Astrocyte (in vitro differentiated cells and primary cell): ENCODE results near the gene GIPR. TPM values are rescaled to one million over a fixed set of nuclear protein-coding genes. Genes with fewer than 3 reads are reported as not detected.

Experiments used
- DNase-seq: peaks from one replicate; pipeline ENCODE4 v3.0.0-alpha.2; 2010; ENCODE audit warnings: low read depth
- FAIRE-seq: peaks from 2 replicates; lab custom pipeline; 2011; peaks lifted over from hg19 to GRCh38; lab: Jason Lieb, UNC
- H2AFZ ChIP-seq: 2 replicates; pipeline ENCODE4 v1.6.0; 2012; ENCODE audit warnings: low read depth, low read length, inconsistent platforms
- H3K27ac ChIP-seq: 2 replicates; pipeline ENCODE4 v1.5.1; 2011; ENCODE audit warnings: low read depth, low read length, inconsistent platforms
- H3K27me3 ChIP-seq: 2 replicates; pipeline ENCODE4 v1.6.0; 2011; ENCODE audit warnings: low read length, inconsistent platforms; ENCODE audit not compliant: insufficient read depth
- H3K36me3 ChIP-seq: 2 replicates; pipeline ENCODE4 v1.5.1; 2011; ENCODE audit warnings: low read length, inconsistent platforms; ENCODE audit not compliant: insufficient read depth
- H3K4me1 ChIP-seq: 2 replicates; pipeline ENCODE4 v1.5.1; 2011; ENCODE audit warnings: low read length, inconsistent platforms; ENCODE audit not compliant: insufficient read depth
- H3K4me2 ChIP-seq: 2 replicates; pipeline ENCODE4 v1.6.0; 2012; ENCODE audit warnings: low read length, inconsistent platforms
- H3K4me3 ChIP-seq: 2 replicates; pipeline ENCODE4 v1.5.1; 2011; ENCODE audit warnings: low read depth, mild to moderate bottlenecking, low read length, inconsistent platforms; ENCODE audit not compliant: insufficient read depth
- H3K79me2 ChIP-seq: 2 replicates; pipeline ENCODE4 v1.6.0; 2012; ENCODE audit warnings: mild to moderate bottlenecking, low read length, inconsistent platforms; ENCODE audit not compliant: insufficient read depth
- H3K9ac ChIP-seq: 2 replicates; pipeline ENCODE4 v1.6.0; 2012; ENCODE audit warnings: mild to moderate bottlenecking, low read length, inconsistent platforms
- H3K9me3 ChIP-seq: 2 replicates; pipeline ENCODE4 v1.5.1; 2012; ENCODE audit warnings: low read depth, mild to moderate bottlenecking, low read length, inconsistent platforms; ENCODE audit not compliant: insufficient read depth
- H4K20me1 ChIP-seq: 2 replicates; pipeline ENCODE4 v1.6.0; 2012; ENCODE audit warnings: low read length, inconsistent platforms; ENCODE audit not compliant: insufficient read depth
- H3K27ac Mint-ChIP-seq: one replicate; pipeline ENCODE4 v1.8.0; 2021; ENCODE audit warnings: mild to moderate bottlenecking, mixed read lengths; ENCODE audit not compliant: unreplicated experiment
- H3K27me3 Mint-ChIP-seq: one replicate; pipeline ENCODE4 v1.8.0; 2021; ENCODE audit warnings: low read depth, mixed read lengths; ENCODE audit not compliant: unreplicated experiment
- H3K36me3 Mint-ChIP-seq: one replicate; pipeline ENCODE4 v1.8.0; 2021; ENCODE audit warnings: low read depth, mixed read lengths; ENCODE audit not compliant: unreplicated experiment
- H3K4me1 Mint-ChIP-seq: one replicate; pipeline ENCODE4 v1.8.0; 2021; ENCODE audit warnings: low read depth, mixed read lengths; ENCODE audit not compliant: unreplicated experiment
- H3K4me3 Mint-ChIP-seq: one replicate; pipeline ENCODE4 v1.8.0; 2021; ENCODE audit warnings: mild to moderate bottlenecking, moderate library complexity, mixed read lengths; ENCODE audit not compliant: unreplicated experiment
- H3K9me3 Mint-ChIP-seq: one replicate; pipeline ENCODE4 v1.8.0; 2021; ENCODE audit warnings: mild to moderate bottlenecking, mixed read lengths; ENCODE audit not compliant: unreplicated experiment
- EZH2 ChIP-seq: IDR thresholded peaks from 2 replicates; pipeline ENCODE4 v1.6.1; 2012; ENCODE audit warnings: mild to moderate bottlenecking, low read length, inconsistent platforms; ENCODE audit not compliant: insufficient read depth
- total RNA-seq: library from RNA; stranded (reverse); gene quantifications from 2 replicates; pipeline ENCODE4 v1.2.1, GENCODE V29; 2021
- TF ChIP-seq, protein P1 (sequence below): IDR thresholded peaks from 2 replicates; pipeline ENCODE4 v1.5.1; 2011; ENCODE audit warnings: low read depth, mild to moderate bottlenecking, inconsistent platforms, low read length, moderate library complexity; ENCODE audit not compliant: insufficient read depth

GIPR gene
- total RNA-seq, 1 donor from 2014 or later: 4.4 TPM

GRCh38 chr19:45636275-45636674 is 31.7 kb upstream of the GIPR start:
- no peak overlapping the region for H3K9ac ChIP-seq
- no peaks in the 10 kb centered on the region for H3K36me3 ChIP-seq
- H3K9me3 ChIP-seq: no peaks in the 10 kb centered on the region
- H3K27me3 ChIP-seq: no peaks in the 10 kb centered on the region
- peaks cover 8% of the 10 kb centered on the region for H3K79me2 ChIP-seq
- no peaks in the 10 kb centered on the region for H4K20me1 ChIP-seq
- Mint-ChIP-seq H3K4me3 (no peak overlapping the region), H3K36me3 (peaks cover 5% of the 10 kb centered on the region), H3K27me3 (no peaks in the 10 kb centered on the region), H3K27ac (no peak overlapping the region), H3K4me1 (peaks cover 14% of the 10 kb centered on the region), H3K9me3 (no peaks in the 10 kb centered on the region)
- no peak overlapping the region for H3K4me3 ChIP-seq
- no peak overlapping the region for H3K4me2 ChIP-seq
- no peak for DNase-seq
- no peak overlapping the region for H2AFZ ChIP-seq
- TF ChIP-seq EZH2: no peak
- TF ChIP-seq, protein P1, sequence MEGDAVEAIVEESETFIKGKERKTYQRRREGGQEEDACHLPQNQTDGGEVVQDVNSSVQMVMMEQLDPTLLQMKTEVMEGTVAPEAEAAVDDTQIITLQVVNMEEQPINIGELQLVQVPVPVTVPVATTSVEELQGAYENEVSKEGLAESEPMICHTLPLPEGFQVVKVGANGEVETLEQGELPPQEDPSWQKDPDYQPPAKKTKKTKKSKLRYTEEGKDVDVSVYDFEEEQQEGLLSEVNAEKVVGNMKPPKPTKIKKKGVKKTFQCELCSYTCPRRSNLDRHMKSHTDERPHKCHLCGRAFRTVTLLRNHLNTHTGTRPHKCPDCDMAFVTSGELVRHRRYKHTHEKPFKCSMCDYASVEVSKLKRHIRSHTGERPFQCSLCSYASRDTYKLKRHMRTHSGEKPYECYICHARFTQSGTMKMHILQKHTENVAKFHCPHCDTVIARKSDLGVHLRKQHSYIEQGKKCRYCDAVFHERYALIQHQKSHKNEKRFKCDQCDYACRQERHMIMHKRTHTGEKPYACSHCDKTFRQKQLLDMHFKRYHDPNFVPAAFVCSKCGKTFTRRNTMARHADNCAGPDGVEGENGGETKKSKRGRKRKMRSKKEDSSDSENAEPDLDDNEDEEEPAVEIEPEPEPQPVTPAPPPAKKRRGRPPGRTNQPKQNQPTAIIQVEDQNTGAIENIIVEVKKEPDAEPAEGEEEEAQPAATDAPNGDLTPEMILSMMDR: no peak
- FAIRE-seq: no peak
- peaks cover 20% of the 10 kb centered on the region for H3K4me1 ChIP-seq
- H3K27ac ChIP-seq: no peak overlapping the region

DNA sequence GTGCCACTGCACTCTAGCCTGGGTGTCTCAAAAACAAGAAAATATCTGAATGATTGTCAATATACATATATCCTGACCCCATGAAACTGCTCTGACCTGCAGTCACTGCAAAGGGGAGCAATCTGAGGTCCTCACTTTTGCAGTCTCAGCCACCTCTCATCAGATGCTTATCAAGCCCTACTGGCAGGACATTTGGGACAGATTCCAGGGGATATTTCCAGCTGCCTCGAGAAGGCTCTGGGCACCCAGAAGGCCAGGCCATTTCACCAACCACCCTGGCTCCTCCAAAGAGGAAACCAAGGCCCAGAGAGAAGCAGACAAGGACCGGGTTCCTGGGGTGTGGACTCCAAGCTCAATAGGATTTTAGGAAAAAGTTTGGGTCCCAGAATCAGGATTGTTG is 31.1 kb upstream of the GIPR start:
- no peak overlapping the region for H3K27ac ChIP-seq
- Mint-ChIP-seq H3K4me3 (no peak overlapping the region), H3K4me1 (peaks cover 15% of the 10 kb centered on the region), H3K36me3 (peaks cover 6% of the 10 kb centered on the region), H3K9me3 (no peaks in the 10 kb centered on the region), H3K27me3 (no peaks in the 10 kb centered on the region), H3K27ac (no peak overlapping the region)
- FAIRE-seq (no peak), DNase-seq (no peak)
- no peaks in the 10 kb centered on the region for H3K36me3 ChIP-seq
- H3K9ac ChIP-seq: no peak overlapping the region
- H4K20me1 ChIP-seq: no peaks in the 10 kb centered on the region
- H3K79me2 ChIP-seq: peaks cover 8% of the 10 kb centered on the region
- no peaks in the 10 kb centered on the region for H3K9me3 ChIP-seq
- H3K4me3 ChIP-seq: no peak overlapping the region
- H3K27me3 ChIP-seq: no peaks in the 10 kb centered on the region
- no peak overlapping the region for H3K4me2 ChIP-seq
- TF ChIP-seq, protein P1: no peak
- no peak for TF ChIP-seq EZH2
- no peak overlapping the region for H2AFZ ChIP-seq
- H3K4me1 ChIP-seq: peaks cover 23% of the 10 kb centered on the region

GRCh38 chr19:45637890-45638667 is 29.9 kb upstream of the GIPR start:
- H3K9me3 ChIP-seq: no peaks in the 10 kb centered on the region
- H3K4me1 Mint-ChIP-seq: peaks cover 12% of the 10 kb centered on the region
- no peak for FAIRE-seq
- peak overlapping the region; percentile 84 for H3K4me3 ChIP-seq
- peak overlapping the region; percentile 88 for H3K4me3 Mint-ChIP-seq
- peaks cover 8% of the 10 kb centered on the region for H3K79me2 ChIP-seq
- H3K27ac ChIP-seq: no peak overlapping the region
- H3K4me1 ChIP-seq: peaks cover 29% of the 10 kb centered on the region
- DNase-seq: peak; percentile 47
- H3K27me3 ChIP-seq: no peaks in the 10 kb centered on the region
- TF ChIP-seq, protein P1: no peak
- no peak for TF ChIP-seq EZH2
- no peaks in the 10 kb centered on the region for H4K20me1 ChIP-seq
- H3K27ac Mint-ChIP-seq: peak overlapping the region; percentile 58
- peak overlapping the region; percentile 82 for H3K9ac ChIP-seq
- peak overlapping the region; percentile 90 for H3K4me2 ChIP-seq
- H3K9me3 Mint-ChIP-seq: no peaks in the 10 kb centered on the region
- no peaks in the 10 kb centered on the region for H3K27me3 Mint-ChIP-seq
- no peaks in the 10 kb centered on the region for H3K36me3 ChIP-seq
- peak overlapping the region; percentile 58 for H2AFZ ChIP-seq
- H3K36me3 Mint-ChIP-seq: peaks cover 4% of the 10 kb centered on the region
